GM18519 (cell line): ENCODE measurements around the gene UBIAD1.
A peak's percentile ranks its signal among the peaks of the same experiment; 100 is the strongest.

Experiments
- ATAC-seq: cut with Tn5 transposase; IDR thresholded peaks from one replicate; pipeline ENCODE4 v1.9.1; 2021; ENCODE audit warnings: mild to moderate bottlenecking, moderate library complexity; ENCODE audit not compliant: unreplicated experiment, low FRiP score

The UBIAD1 gene

GRCh38 chr1:11308699-11309224 lies 35.8 kb downstream of the UBIAD1 start:
- no peak for ATAC-seq

- ATAC-seq = no peak
Observed at GRCh38 chr1:11309385-11309784, 36.4 kb downstream of the UBIAD1 start.

GRCh38 chr1:11311816-11312755 lies 39.1 kb downstream of the UBIAD1 start:
- ATAC-seq = no peak

- no peak for ATAC-seq
Observed at GRCh38 chr1:11314959-11315358, 42.0 kb downstream of the UBIAD1 start.

GRCh38 chr1:11316701-11317100 lies 43.7 kb downstream of the UBIAD1 start:
- no peak for ATAC-seq

GRCh38 chr1:11318982-11319381 lies 46.0 kb downstream of the UBIAD1 start:
- no peak for ATAC-seq

GRCh38 chr1:11320153-11320936 lies 47.3 kb downstream of the UBIAD1 start:
- ATAC-seq = no peak

GRCh38 chr1:11321656-11322491 lies 48.9 kb downstream of the UBIAD1 start:
- ATAC-seq = no peak

- ATAC-seq = no peak
Observed at GRCh38 chr1:11324567-11325165, 51.7 kb downstream of the UBIAD1 start.

- ATAC-seq = no peak
Observed at GRCh38 chr1:11326070-11326469, 53.1 kb downstream of the UBIAD1 start.

- ATAC-seq = no peak
Observed at GRCh38 chr1:11328444-11328843, 55.4 kb downstream of the UBIAD1 start.

- no peak for ATAC-seq
Observed at GRCh38 chr1:11330411-11330810, 57.4 kb downstream of the UBIAD1 start.

- ATAC-seq = no peak
Observed at GRCh38 chr1:11331036-11331944, 58.3 kb downstream of the UBIAD1 start.

GRCh38 chr1:11331945-11332546 lies 59.0 kb downstream of the UBIAD1 start:
- ATAC-seq = no peak

- no peak for ATAC-seq
Observed at GRCh38 chr1:11333631-11334030, 60.6 kb downstream of the UBIAD1 start.

GRCh38 chr1:11334261-11334804 lies 61.3 kb downstream of the UBIAD1 start:
- no peak for ATAC-seq

GRCh38 chr1:11334821-11335220 lies 61.8 kb downstream of the UBIAD1 start:
- no peak for ATAC-seq

- ATAC-seq = peak; percentile 60
Observed at GRCh38 chr1:11335417-11336056, 62.5 kb downstream of the UBIAD1 start.
